GM18498 (cell line): ENCODE results near the gene RFPL1.
"Not testable (repeated sequence)": the region's sequence is repeated elsewhere in the genome, so short reads cannot be mapped to it uniquely, and the experiment has no call there.

Experiments used
- ATAC-seq: cut with Tn5 transposase; IDR thresholded peaks from one replicate; pipeline ENCODE4 v1.9.1; 2021; ENCODE audit warnings: mild to moderate bottlenecking, moderate library complexity; ENCODE audit not compliant: unreplicated experiment

Gene RFPL1

DNA sequence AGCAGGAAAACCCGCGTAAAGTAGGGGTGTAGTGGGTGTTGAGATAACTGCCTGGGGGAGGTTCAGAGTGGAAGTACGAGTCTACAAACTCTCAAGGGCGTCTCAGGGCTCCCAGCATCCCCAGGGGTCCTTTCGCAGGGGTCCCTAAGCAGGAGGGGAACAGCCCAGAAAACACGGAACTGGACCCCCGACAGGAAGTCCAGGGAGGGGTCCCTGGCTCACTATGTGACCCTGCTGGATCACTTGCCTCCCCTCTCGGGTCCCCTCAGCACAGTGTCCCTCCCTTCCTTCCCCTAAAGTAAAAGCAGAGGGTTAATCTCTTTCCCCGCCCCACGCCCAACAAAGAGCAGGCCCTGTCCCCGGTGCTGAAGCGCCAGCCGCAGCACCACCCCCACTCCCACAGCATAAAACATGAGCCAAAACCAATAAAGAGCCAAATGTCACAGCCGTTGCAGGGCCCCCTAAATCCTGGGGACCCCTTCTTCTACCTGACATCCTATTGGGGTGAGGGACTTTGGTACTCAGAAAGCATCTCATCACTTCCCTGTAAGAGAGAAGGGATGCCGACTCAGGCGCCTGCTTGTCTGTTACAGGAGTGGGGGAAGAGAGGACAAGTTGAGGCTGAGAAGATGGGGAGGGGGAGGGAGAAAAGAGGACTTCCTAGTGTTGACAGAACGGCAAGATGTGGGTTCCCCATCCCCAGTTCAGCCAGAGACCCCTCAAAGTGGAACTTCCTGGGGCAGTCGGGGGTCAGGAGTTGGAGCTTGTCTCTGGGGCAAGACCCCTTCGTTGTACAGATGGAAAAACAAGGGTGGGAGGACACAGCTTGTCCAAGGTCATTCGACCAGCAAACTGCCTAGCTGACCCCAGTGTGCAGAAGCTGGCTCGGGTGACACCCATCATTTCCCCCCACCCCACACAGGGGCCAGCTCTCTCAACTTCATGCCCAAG, 40.2 kb downstream of the RFPL1 start:
- no peak for ATAC-seq

DNA sequence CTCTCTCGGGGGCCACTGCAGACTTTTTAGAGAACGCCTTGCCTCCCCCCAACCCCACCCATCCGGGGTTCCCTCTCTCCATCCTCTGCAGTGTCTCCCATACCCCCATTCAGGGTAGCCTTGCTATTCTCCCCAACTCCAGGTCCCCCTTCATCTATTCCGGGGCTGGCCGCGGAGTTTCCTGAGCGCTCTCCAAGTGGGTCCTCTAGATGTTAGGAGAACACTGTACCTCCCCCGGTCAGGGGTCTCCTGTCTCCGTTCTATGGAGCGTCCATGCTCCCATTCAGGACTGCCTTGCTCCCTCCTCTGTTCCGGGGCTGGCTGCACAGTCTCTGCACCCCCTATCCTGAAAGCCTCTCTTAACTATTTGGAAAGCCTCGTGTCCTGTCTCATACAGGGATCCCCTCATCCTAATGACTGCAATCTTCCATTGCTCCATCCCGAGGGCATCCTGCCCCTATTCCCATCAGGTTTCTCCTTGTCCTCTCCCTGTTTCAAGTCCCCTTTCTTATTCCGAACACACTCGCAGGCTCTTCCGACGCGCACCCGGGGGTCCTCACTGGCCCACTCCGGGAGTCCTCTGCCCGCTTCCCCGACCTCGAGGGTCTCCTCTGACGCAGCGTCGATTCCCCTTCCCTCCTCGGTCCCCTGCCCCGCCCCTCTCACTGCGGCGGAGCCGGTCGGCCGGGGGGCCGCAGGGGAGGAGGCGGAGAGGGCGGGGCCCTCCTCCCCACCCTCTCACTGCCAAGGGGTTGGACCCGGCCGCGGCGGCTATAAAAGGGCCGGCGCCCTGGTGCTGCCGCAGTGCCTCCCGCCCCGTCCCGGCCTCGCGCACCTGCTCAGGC, 41.3 kb downstream of the RFPL1 start, which contains the start of gene NEFH:
NEFH (plus strand) TSS at position 802 of the 845 bp plus-strand sequence. CDS start 45 bp downstream, outside the sequence.
- ATAC-seq = no peak

DNA sequence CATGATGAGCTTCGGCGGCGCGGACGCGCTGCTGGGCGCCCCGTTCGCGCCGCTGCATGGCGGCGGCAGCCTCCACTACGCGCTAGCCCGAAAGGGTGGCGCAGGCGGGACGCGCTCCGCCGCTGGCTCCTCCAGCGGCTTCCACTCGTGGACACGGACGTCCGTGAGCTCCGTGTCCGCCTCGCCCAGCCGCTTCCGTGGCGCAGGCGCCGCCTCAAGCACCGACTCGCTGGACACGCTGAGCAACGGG, 41.8 kb downstream of the RFPL1 start:
- no peak for ATAC-seq

DNA sequence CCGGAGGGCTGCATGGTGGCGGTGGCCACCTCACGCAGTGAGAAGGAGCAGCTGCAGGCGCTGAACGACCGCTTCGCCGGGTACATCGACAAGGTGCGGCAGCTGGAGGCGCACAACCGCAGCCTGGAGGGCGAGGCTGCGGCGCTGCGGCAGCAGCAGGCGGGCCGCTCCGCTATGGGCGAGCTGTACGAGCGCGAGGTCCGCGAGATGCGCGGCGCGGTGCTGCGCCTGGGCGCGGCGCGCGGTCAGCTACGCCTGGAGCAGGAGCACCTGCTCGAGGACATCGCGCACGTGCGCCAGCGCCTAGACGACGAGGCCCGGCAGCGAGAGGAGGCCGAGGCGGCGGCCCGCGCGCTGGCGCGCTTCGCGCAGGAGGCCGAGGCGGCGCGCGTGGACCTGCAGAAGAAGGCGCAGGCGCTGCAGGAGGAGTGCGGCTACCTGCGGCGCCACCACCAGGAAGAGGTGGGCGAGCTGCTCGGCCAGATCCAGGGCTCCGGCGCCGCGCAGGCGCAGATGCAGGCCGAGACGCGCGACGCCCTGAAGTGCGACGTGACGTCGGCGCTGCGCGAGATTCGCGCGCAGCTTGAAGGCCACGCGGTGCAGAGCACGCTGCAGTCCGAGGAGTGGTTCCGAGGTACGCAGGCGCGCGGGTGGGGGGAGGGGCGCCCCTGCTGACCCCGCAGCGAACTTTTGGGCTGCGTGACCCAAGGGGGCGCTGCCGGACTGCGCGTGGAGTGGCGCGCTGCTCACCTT, 42.3 kb downstream of the RFPL1 start:
- no peak for ATAC-seq

DNA sequence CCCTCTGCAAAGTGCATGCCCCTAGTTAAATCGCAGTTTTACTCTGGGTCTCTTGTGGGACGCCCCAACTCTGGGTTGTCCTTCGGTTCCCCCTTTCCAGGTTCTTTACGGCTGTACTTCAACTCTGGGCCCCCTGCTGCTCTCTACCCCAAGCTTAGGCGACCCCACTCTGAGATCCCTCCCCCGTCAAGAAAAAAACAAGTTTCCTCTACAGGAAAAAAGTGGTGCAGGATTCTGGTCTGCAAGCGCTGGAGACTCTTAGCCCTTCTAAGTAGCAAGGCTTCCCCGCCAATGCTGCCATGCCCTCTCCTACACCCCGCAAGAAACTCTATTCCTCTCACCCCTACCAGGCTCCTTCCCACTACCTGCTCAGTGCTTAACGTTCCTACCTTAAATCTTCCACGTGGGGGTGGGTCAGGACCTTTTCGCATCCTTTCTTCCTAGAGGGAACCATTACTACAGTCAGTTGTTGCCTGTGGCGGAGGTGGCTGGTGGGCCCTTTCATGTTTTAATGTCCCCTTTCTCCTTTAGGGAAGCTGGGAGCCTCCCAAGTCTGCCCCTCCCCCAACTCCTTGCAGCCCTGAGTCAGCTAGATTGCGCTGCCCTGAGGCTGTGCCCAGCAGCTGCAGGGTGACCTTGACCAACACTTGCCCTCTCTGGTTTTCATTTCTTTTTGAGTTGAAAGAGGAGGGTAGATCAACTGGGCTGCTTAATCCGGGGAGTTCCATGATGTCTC, 43.0 kb downstream of the RFPL1 start:
- no peak for ATAC-seq

DNA sequence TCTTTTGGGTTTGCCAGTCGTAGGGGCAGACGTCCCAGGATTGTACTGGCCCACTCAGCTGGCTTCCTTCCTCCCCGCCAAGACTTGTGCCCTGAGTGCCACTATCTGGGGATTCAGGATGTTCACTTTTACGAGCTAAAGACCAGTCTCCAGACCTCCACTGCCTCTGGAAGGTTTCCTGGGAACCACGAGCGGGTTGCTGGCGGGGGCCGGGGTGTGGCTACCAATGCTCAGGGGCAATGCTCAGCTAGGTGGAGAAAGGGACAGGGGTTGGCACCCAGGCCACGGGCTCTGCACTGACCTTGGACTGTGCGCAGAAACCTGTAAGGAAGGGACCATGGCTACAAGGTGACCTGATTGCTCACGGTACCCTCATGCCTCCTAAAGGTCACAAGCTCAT, 43.9 kb downstream of the RFPL1 start:
- ATAC-seq = no peak

DNA sequence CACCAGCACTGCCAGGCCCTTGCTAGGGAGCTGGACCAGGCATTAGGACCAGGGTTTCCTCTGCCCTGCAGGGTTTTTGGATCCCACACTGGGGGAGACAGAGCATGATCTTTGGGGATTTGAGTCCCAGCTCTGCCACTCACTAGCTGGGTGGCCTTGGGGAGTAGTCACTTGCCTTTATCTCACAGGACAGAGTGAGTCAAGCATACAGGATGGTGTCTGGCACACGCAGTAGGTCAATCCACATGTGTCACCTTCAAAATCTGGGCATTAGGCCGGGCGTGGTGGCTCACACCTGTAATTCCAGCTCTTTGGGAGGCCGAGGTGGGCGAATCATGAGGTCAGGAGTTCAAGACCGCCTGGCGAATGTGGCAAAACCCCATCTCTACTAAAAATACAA, 44.3 kb downstream of the RFPL1 start:
- ATAC-seq = no peak

DNA sequence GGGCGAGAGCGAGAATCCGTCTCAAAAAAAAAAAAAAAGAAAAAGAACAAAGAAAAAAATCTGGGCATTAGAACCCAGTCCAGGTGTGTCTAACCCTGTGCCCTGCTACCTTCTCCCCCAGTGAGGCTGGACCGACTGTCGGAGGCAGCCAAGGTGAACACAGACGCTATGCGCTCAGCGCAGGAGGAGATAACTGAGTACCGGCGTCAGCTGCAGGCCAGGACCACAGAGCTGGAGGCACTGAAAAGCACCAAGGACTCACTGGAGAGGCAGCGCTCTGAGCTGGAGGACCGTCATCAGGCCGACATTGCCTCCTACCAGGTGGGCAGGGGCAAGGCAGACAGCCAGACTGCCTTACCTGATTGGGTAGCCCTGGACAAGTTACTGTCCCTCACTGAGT, 44.9 kb downstream of the RFPL1 start:
- no peak for ATAC-seq

DNA sequence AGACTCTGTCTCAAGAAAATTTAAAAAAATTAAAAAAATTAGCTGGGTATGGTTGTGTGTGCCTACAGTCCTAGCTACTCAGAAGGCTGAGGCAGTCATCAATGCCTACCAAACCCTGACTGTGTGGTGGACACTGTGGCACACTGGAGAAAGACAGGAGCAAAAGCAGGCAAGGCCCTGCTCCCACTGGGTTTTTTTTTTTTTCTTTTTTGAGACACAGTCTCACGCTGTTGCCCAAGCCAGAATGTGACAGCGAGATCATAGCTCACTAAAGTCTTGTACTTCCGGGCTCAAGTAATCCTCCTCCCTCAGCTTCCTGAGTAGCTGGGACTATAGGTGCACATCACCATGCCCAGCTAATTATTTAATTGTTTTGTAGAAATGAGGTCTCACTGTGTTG, 46.3 kb downstream of the RFPL1 start:
- no peak for ATAC-seq

DNA sequence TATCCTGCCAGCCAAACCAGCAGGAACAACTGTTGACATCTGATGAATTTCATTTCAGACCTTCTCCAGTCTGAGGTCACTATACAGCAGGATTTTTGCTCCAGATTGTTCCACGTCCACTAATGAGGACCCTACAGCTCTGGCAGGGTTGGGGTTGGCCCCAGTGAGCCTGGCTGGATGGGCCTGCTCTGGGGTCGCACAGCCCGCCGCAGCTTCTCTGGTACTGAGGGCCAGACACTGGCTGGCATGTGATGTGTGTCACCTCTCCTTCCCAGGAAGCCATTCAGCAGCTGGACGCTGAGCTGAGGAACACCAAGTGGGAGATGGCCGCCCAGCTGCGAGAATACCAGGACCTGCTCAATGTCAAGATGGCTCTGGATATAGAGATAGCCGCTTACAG, 47.1 kb downstream of the RFPL1 start:
- ATAC-seq = no peak

DNA sequence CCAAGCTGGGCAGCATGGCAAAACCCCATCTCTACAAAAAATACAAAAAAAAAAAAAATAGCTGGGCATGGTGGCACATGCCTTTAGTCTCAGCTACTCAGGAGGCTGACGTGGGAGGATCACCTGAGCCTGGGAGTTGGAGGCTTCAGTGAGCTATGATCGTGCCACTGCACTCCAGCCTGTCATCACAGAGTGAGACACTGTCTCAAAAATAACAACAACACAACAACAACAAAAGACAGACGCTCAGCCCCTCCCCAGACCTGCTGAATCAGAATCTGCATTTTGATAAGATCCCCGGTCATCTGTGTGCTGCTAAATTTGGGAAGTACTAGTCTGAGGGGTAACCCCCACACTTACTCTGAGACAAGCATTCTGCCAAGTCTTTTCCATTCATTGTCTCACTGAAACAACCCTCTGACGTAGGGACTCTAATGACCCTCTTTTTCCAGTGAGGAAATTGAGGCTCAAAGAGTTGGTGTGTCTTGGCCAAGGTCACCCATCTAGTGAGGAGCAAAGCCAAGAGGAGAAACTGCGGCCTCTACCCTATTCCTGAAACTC, 49.1 kb downstream of the RFPL1 start:
- ATAC-seq = no peak

DNA sequence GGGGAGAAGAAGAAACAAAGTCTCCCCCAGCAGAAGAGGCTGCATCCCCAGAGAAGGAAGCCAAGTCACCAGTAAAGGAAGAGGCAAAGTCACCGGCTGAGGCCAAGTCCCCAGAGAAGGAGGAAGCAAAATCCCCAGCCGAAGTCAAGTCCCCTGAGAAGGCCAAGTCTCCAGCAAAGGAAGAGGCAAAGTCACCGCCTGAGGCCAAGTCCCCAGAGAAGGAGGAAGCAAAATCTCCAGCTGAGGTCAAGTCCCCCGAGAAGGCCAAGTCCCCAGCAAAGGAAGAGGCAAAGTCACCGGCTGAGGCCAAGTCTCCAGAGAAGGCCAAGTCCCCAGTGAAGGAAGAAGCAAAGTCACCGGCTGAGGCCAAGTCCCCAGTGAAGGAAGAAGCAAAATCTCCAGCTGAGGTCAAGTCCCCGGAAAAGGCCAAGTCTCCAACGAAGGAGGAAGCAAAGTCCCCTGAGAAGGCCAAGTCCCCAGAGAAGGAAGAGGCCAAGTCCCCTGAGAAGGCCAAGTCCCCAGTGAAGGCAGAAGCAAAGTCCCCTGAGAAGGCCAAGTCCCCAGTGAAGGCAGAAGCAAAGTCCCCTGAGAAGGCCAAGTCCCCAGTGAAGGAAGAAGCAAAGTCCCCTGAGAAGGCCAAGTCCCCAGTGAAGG, 50.9 kb downstream of the RFPL1 start:
- not testable (repeated sequence) for ATAC-seq

DNA sequence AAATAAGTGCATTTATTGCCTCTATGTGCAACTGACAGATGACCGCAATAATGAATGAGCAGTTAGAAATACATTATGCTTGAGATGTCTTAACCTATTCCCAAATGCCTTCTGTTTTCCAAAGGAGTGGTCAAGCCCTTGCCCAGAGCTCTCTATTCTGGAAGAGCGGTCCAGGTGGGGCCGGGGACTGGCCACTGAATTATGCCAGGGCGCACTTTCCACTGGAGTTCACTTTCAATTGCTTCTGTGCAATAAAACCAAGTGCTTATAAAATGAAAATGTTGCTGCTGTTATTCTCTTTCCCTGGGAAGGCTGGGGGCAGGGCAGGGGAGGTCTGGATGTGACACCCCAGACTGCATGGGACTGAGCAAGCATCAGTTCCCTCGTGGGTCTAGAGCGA, 52.6 kb downstream of the RFPL1 start:
- ATAC-seq = no peak
